ENCODE data around the gene KLHL36. TPM values are rescaled to one million over a fixed set of nuclear protein-coding genes. Genes with fewer than 3 reads are reported as not detected.

KLHL36 gene
- total RNA-seq, 2 experiments from 2014 or later, result 58.9 to 66.1 TPM

GRCh38 chr16:84633622-84634021 is 14.7 kb upstream of the KLHL36 start:
- H3K79me2 ChIP-seq (ENCODE audit: insufficient read depth, low read depth, low read length), result no peaks in the 10 kb centered on the region
- H3K9me3 ChIP-seq (ENCODE audit: low read length), result no peaks in the 10 kb centered on the region
- TF ChIP-seq EZH2phosphoT487 (IDR thresholded peaks at IDR 0.05; ENCODE audit: borderline replicate concordance, low read depth, low read length) (no peak), CTCF (conservative IDR thresholded peaks at IDR 0.05; ENCODE audit: low read length) (no peak)
- intact Hi-C loops (cut with micrococcal nuclease; ENCODE audit: unreplicated experiment), result no loop called here
- H3K36me3 ChIP-seq (ENCODE audit: insufficient read depth, low read length), result no peaks in the 10 kb centered on the region
- no peaks in the 10 kb centered on the region for H4K20me1 ChIP-seq (ENCODE audit: insufficient read depth, low read length)
- H3K9me2 ChIP-seq (ENCODE audit: insufficient read depth, low read length), result no peaks in the 10 kb centered on the region
- POLR2A ChIA-PET, result no interaction called here
- no TSS peak for BruUV-seq (replicated peaks)
- CTCF ChIA-PET (ENCODE audit: unreplicated experiment), result no interaction called here
- no peak overlapping the region for H2AFZ ChIP-seq (ENCODE audit: low read length)
- no peak for DNase-seq (ENCODE audit: low spot score)
- no peak overlapping the region for H3K4me2 ChIP-seq (ENCODE audit: low read length)
- H3K27ac ChIP-seq (ENCODE audit: low read depth, low read length, poor library complexity, severe bottlenecking), result no peak overlapping the region
- peaks cover 39% of the 10 kb centered on the region for H3K4me1 ChIP-seq (ENCODE audit: insufficient read depth, low read length, poor library complexity, severe bottlenecking)
- no peak overlapping the region for H3K4me3 ChIP-seq (ENCODE audit: low read depth, low read length, poor library complexity, severe bottlenecking)

- no TSS peak for BruUV-seq (replicated peaks)
- POLR2A ChIA-PET, result interaction anchor here (1.0 kb wide), 1 partner anchor 111 kb away, joined by 3 read pairs; no protein-coding TSS in a partner anchor
Measured at GRCh38 chr16:84635702-84636101, 12.6 kb upstream of the KLHL36 start.

More at GRCh38 chr16:84635702-84636101, 12.6 kb upstream of the KLHL36 start:
- Histone ChIP-seq H3K79me2 (ENCODE audit: insufficient read depth, low read depth, low read length) (no peaks in the 10 kb centered on the region), H3K36me3 (ENCODE audit: insufficient read depth, low read length) (no peaks in the 10 kb centered on the region), H3K9me2 (ENCODE audit: insufficient read depth, low read length) (no peaks in the 10 kb centered on the region), H3K27ac (ENCODE audit: low read depth, low read length, poor library complexity, severe bottlenecking) (no peak overlapping the region), H3K4me2 (ENCODE audit: low read length) (no peak overlapping the region), H4K20me1 (ENCODE audit: insufficient read depth, low read length) (no peaks in the 10 kb centered on the region), H2AFZ (ENCODE audit: low read length) (no peak overlapping the region), H3K9me3 (ENCODE audit: low read length) (no peaks in the 10 kb centered on the region), H3K4me3 (ENCODE audit: low read depth, low read length, poor library complexity, severe bottlenecking) (no peak overlapping the region), H3K4me1 (ENCODE audit: insufficient read depth, low read length, poor library complexity, severe bottlenecking) (peaks cover 43% of the 10 kb centered on the region)
- TF ChIP-seq EZH2phosphoT487 (IDR thresholded peaks at IDR 0.05; ENCODE audit: borderline replicate concordance, low read depth, low read length) (no peak), CTCF (conservative IDR thresholded peaks at IDR 0.05; ENCODE audit: low read length) (no peak)
- CTCF ChIA-PET (ENCODE audit: unreplicated experiment), result no interaction called here
- intact Hi-C loops (cut with micrococcal nuclease; ENCODE audit: unreplicated experiment), result no loop called here
- no peak for DNase-seq (ENCODE audit: low spot score)

Data from OCI-LY7 (cell line).